Activated CD8-positive, alpha-beta memory T cell treated with anti-CD3 and anti-CD28 coated beads, Interleukin-2, amount 50 U/mL, for 24 hours (primary cell): ENCODE data around the gene TP53BP2.

Source experiments
- DNase-seq: peaks from one replicate; pipeline ENCODE4 v3.0.0-alpha.2; 2020; ENCODE audit errors: extremely low read depth

The TP53BP2 gene

DNA sequence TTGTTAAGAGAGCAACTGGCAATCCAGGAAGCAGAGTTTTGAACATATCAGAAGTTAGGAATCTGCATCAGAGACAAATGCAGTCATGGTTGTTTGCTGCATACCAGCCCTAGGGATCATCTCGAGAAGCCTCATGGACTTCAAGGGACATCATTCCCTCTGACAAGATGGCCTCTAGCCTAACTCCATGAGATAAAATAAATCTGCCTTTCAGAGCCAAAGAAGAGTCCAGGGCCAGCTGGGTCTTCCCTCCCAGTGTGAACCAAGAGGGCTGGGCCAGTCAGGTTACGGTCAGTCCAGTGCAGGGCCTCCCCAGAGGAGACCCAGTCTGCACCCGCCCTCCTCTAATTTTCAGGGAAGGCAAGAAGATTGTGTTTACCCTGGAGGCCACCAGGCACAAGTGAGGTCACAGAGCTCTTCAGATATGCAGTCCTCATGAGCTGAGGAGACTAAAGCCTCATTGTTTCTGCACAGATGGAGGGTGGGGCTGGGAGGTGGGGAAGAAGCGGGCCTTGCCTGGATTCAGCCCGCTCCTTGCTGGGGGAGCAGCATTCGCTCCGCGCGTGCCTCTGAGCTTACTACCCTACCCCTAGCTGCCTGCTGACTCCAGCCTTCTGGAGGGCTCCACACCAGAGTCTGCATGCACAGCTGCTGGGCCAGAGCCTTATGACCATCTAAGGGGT is 80.6 kb downstream of the TP53BP2 start:
- DNase-seq = no peak

DNA sequence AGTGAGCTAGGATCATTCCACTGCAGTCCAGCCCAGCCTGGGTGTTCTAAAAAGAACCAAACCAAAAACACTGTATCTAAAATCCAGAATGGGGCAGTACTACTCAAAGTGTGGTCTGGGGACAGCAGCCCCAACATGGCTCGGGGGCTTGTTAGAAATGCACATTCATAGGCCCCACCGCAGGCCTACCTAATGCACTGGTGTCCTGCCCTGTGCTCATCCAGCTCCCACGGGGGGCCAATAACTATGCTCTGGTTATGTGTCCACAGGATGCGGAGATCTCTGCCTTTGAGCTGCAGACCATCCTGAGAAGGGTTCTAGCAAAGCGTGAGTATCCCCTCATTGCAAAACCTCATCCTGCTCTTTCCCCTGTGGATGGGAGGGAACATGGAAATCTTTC is 81.9 kb downstream of the TP53BP2 start:
- no peak for DNase-seq

DNA sequence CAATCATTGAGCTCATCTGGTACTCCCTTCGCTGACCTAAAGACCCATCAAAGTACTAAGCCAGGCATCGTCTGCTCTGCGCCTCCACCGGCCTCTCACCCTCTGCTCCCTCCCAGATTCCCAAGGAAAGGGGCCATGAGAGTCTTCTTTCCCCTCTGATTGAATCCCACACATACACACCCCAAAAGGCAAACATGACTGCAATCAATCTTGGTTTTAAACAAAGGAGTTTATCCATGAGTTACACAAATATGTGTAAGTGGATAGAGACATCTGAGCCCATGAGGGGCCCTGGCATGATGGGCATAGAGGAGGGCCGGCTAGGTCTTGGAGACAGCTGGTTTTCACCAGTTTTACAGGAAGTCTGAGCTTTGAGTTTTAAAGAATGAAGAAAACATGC is 82.5 kb downstream of the TP53BP2 start:
- DNase-seq = no peak

DNA sequence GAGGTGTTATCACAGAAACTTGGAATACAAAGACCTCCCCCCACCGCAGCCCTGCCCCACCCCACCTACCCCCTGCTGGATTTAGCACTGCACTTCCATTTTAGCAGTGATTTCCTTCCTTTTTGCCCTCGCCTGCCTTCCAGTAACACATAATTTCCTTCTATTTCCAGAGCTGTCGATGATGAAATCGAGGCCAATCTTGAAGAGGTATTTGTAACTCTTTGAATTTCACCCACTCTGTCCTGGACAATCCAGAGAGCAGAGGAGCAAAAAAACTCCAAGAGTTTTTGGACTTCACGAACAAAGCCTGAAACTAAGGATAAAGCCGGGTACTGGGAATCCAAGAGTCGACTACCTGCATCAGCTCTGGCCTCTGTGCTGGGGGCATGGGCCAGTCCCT is 84.3 kb downstream of the TP53BP2 start:
- DNase-seq = no peak

DNA sequence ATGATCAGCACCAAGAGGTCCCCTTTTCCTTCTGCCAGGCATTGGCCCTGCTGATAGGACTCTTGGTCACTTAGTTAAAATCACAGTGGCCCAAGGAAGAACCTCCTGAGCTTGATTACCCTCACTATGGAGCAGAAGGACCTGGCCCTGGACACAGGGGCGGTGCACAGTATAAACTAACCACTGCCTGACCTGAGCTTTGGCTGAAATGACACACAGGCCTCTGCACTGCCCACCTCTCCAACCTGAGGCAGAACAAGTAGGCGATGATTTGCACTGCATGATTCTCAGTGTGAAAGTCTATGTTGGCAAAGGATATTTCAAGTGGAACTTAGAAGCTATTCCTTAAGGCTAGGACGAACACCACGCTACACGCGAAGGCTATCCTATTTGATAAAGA is 84.9 kb downstream of the TP53BP2 start:
- no peak for DNase-seq

DNA sequence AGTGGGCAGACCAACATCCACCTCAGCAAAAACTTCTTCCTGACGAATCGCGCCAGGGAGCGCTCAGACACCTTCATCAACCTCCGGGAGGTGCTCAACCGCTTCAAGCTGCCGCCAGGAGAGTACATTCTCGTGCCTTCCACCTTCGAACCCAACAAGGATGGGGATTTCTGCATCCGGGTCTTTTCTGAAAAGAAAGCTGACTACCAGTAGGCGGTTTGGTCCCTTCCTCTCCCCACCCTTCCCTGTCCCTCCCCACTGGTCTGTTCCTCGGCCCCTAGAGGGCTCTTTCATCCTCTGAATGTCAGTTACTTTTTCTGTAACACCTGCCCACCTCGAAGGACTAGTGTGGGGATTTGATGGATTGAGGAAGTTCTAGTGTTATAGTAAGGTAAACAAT is 86.5 kb downstream of the TP53BP2 start:
- DNase-seq = no peak

DNA sequence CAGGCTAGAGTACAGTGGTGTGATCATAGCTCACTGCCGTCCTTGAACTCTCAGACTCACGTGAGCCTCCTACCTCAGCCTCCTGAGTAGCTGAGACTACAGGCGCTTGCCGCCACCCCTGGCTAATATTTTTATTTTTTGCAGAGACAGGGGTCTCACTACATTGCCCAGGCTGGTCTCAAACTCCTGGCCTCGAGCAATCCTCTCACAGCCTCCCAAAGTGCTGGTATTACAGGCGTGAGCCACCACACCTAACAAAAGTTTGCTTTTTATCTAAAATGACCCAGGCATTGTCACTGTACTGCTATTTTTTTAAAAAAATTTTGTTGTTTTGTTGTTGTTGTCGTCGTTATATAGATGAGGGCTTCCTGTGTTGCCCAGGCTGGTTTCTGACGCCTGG is 87.0 kb downstream of the TP53BP2 start:
- DNase-seq = no peak

DNA sequence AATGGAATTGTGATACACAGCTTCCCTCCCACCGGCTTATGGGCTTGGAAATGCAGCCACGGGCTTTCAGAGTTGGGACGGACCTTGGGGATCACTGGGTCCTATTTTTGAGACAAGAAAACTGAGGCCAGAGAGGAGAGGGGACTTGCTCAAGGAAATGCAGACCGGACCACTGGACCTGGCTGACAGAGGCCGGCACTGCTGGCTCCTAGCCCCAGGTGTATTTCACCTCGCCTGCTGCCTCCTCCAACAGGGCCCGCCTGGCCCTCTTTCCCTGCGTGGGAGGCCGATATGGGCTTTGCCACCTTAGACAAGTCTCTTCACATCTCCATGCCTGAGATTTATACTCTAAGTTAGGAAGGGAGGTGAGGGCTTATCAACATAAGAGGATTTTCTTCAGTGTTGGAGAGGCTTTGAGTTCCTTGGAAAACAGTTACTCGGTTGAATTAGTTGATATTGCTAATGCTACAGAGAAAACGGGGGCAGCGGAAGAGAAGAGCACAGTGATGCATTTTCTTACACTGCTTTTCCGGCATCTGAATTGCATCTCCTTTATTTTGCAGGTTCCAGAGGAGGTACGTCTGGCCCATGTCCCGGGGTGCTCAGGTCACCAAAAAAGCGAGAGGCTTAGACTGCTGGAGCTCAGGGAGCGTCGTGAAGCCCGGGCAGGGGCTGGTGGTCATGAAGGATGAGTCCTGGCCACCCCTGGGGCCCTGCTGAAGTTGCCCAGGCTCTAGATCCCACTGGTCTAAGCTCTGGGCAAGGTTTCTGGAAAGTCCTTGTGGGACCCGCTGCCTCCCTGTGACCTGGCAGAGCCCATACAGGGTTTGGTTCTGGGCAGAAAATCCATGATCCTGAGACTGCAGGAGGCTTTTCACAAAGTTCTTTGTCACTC is 88.7 kb downstream of the TP53BP2 start:
- no peak for DNase-seq

DNA sequence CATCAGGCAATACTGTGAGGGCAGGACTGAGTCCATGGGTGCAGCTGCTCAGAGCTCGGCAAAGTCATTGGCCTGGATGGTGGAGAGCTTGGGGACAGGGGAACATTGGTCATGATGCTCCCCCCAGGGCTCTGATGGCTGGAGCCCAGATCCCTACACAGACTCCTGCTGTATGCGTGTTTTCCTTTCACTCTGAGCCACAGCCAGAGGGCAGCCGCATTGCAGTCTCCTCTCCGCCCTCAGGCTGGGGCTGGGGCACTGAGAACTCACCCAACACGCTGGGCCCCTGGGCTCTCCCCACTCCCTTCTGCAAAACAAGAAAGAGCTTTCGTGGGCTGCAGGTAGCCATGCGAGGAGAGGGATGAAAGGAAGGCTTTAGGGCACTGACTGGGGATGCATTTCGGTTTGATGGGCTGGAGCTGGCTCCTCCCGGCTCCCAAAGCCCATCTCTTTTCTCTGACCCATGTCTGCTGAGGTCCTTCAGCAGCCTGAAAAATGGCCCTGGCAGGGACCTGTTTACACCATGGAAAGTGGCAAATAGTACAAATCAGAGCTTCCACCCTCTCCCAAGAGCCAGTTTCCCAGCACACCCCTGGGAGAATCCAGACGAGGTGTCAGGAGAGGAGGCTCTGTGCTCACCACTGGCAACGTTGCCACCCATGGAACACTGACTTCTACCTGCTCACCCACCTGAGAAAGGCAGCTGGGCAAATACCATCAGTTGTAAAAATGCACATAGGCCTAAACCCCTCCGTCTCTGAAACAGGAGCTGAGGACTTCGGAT is 89.6 kb downstream of the TP53BP2 start:
- no peak for DNase-seq

DNA sequence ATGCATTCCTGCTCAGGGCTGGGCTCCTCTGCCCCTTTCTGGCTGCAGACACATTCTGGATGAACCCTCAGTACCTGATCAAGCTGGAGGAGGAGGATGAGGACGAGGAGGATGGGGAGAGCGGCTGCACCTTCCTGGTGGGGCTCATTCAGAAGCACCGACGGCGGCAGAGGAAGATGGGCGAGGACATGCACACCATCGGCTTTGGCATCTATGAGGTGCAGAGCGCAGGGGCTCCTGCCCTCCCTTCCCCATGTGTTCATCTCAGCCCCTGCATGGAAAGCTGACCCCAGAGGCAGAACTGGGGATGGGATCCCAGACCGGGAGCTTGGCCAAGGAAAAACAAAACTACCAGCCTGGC is 90.3 kb downstream of the TP53BP2 start:
- DNase-seq = no peak

DNA sequence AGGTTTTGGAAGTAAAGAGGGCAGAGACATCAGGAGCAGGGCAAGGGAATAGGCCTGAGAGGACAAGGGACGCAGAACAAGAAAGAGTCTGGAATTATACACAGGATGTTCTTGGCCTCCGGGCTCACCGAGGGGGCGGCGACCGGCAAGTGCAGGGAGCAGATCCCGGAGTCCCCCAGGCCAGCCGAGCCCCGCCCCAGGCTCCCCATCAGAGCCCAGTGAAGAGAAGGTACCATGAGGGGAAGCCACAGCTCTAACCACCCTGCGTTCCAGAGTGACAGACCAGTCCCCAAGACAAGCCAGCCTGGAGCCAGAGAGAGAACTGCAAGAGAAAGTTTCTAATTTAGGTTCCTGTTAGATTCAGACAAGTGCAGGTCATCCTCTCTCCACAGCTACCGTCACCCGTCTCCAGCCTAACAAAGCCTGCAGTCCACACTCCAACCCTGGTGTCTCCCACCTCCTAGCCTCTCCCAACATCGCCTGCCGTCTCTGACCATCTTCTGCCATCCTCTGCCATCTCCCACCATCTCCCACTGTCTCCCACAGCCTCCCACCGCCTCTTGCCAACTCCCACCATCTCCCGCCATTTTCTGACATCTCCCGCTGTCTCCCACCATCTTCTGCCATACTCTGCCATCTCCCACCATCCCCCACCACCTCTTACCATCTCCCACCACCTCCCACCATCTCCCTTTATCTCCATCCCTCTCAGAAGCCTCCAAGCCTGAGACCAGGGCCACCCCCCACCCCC is 90.9 kb downstream of the TP53BP2 start:
- DNase-seq = no peak

DNA sequence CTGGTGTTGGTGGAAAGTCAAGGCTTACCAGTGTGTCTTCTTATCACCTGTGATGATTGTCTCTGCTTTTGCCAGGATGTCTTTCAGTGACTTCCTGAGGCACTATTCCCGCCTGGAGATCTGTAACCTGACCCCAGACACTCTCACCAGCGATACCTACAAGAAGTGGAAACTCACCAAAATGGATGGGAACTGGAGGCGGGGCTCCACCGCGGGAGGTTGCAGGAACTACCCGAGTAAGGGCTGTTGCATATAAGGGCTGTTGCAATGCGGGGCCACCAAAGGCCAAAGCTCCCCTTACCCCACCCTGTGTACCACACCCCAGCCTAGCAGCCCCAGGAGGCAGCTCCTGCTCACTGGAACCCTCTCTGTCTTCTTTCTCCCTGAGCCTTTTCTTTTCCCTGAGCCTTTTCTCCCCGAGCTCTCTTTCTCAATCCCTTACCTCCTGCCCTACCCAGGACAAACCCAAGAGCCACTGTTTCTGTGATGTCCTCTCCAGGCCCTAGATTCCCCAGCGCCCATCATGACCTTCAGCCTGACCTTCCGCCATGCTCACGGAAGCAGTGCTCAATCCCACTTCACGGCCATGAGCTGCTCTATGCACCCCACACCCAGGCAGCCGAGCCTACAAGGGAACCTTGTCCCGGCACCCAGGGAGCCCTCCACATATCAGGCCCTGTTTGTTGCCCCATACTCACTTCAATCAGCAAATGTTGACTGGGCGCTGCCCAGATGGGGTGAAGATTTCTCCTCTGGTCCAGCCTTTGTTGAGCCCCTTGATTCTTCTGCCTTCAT is 92.8 kb downstream of the TP53BP2 start:
- DNase-seq = no peak

DNA sequence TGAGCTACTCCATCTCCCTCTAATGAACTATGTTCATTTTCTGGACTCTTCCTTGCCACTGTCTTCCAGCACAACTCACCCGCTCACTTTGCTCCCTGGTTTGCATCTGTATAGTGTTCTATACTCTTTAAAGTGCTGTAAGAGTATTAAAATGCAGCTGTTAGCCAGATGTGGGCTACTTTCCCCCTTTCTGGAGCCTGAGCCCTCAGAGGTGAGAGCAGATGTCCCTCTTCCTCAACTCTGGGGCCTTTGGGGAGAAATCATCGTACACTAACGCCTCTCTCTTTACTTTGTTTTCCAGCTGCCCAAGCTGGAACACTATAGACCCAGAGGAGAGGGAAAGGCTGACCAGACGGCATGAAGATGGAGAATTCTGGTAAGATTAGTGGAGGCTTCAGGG is 94.1 kb downstream of the TP53BP2 start:
- DNase-seq = no peak

DNA sequence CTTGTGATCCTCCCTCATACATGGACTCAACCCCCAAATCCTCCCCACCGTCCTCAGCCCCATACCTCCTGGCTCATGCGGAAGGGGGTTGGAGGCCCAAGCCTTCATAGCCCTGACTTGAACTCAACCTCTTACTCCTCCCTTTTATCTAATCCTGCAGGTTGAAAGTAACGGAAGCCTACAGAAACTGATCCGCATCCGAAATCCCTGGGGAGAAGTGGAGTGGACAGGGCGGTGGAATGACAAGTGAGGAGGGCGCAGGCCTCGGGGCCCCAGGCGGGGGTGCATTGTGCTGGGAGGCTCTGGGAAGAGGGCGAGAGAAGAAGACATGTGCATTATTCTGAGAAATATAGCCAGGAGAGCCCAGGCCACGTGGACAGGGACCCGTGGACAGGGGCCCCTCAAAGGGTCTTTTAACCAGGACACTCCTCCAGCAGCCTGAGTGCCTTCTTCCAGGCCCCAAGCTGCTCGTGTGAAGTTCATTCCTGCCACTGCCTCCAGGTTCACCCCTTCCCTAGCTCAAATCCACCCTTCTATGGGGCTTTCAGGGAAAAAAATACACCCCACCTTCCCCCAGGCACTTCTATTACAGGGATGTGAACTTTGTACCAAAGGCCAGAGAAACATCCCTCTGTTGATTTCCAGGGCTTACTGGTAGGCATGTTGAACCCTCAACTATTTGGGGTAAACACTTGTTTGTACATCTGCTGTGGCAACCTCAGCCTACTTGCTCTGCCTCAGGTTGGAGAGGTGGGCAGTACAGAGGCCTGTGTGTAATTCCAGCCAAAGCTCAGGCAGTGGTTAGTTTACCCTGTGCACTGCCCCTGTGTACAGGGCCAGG is 94.8 kb downstream of the TP53BP2 start:
- DNase-seq = no peak

DNA sequence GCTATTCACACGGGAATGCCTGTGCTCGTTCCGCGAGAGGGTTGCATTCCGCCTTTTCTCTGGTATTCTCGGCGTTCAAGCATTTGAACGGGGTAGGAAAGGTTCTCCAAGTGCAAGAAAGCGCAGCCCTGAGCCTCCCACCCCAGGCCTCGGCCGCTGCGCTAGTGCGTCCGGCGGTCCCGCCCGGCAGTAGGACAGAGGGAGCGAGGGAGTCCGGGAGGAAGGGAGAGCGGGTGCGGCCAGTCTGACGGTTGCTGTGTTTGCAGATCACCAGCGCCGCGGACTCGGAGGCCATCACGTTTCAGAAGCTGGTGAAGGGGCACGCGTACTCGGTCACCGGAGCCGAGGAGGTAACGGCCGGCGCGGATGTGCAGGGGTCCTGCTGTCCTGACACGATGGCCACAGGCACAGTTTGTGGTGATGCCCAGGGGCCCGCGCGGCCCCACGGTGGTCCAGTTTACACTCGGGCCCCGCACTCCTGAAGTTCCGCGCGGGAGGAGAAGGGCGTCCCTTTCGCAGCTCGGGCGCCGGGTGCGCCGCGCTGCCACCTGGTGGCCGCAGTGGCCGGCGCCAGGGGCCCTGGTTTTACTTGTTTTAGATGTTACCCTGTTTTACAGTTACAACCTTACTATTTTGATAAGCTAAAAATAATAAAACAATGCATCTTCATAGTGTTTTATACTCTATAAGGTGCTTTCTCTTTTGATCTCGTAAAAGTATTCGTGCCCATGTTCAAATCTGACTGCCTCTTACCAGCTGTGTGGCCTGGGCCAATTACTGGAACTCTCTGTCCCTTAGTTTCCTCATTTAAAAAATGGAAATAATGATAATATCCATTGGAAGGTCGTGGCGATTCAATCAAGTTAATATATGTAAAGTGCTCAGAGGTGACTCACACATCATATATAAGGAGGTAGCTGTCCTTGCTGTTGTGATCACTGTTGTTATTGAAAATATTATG is 96.7 kb downstream of the TP53BP2 start:
- peak; percentile 6 for DNase-seq

DNA sequence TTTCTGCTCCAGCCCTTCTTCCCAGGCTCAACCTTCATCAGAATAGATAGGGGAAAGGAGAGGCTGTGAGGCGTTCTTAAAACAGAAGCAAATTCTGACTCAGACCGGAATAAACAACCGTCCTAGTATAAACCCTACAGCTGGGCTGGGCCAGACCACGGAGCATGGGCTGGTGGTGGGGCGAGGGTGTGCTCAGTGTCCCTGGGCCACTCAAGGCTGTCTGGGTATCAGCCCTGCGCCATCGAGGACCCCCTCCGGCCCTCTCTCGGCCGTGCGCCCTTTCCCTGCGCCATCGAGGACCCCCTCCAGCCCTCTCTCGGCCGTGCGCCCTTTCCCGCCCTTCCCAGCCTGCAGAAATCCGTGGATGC is 97.4 kb downstream of the TP53BP2 start:
- no peak for DNase-seq

DNA sequence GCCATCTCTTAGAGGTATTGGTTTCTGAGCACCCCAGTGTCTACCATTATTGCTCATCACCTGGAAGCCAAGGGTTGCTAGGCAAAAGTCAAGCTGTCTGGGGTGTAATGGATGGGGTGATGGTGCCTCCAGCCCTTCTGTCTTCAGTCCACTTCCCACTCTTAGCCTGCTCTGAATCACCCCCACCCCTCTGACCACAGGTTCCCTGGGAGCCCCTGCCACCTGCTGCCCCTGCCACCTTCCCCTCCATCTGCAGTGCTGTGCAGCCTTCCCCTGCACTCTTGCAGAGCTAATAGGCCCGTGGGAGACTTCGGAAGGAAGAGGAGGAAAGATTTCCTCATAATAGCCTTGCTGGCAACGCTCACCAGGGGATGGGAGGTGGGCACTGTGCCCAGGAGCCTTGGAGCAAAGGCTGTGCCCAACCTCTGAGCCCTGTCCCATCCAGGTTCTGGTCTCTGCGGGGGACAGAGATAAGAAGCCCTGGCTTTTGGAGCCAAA is 97.9 kb downstream of the TP53BP2 start:
- no peak for DNase-seq

DNA sequence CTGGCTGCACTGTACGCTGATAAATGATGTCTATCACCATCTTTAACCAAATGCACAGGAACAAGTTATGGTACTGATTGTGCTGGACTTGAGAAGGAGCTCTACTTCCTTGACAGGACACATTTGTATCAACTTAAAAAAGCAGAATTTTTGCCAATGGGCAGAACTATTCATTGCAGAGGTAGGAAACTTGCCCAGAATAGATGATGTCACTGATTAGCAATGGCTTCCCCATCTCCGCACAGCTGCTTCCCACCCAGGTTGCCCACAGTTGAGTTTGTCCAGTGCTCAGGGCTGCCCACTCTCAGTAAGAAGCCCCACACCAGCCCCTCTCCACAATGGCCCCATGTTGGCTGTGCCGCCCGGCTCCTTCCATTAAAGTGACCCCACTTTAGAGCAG is 100.0 kb downstream of the TP53BP2 start:
- no peak for DNase-seq
